Liver (tissue), 9 donors: ENCODE results near the gene NPAS2. TPM values are rescaled to one million over a fixed set of nuclear protein-coding genes. Genes with fewer than 3 reads are reported as not detected.

Experiments
- DNase-seq: peaks from one replicate; pipeline ENCODE4 v3.0.0-alpha.2; 2017; ENCODE audit warnings: low spot score
- H3K27ac ChIP-seq, 2 donors: one replicate each; pipeline ENCODE4 v1.7.0; 2013; ENCODE audit warnings: inconsistent platforms in 2 of 2, low read length in 2 of 2, control low read depth in 1 of 2, low read depth in 1 of 2, mild to moderate bottlenecking in 1 of 2
- H3K27me3 ChIP-seq, 4 donors: one replicate each; pipeline versions ENCODE4 v1.6.1 to v1.7.0; 2013; ENCODE audit warnings: low read length in 3 of 4, inconsistent platforms in 1 of 4, mild to moderate bottlenecking in 1 of 4, moderate library complexity in 1 of 4; ENCODE audit not compliant: control insufficient read depth in 4 of 4, insufficient read depth in 4 of 4
- H3K36me3 ChIP-seq, 4 donors: one replicate each; pipeline versions ENCODE4 v1.6.1 to v1.7.0; 2013; ENCODE audit warnings: low read length in 3 of 4, mild to moderate bottlenecking in 3 of 4, low read depth in 1 of 4, moderate library complexity in 1 of 4; ENCODE audit not compliant: control insufficient read depth in 4 of 4, insufficient read depth in 3 of 4
- H3K4me1 ChIP-seq, 4 donors: one replicate each; pipeline versions ENCODE4 v1.6.1 to v1.7.0; 2013; ENCODE audit warnings: low read length in 3 of 4, mild to moderate bottlenecking in 3 of 4, moderate library complexity in 1 of 4; ENCODE audit not compliant: control insufficient read depth in 4 of 4, insufficient read depth in 4 of 4
- H3K4me3 ChIP-seq, 3 donors: one replicate each; pipeline versions ENCODE4 v1.6.1 to v1.7.0; 2013; ENCODE audit warnings: low read length in 3 of 3, control low read depth in 1 of 3, low read depth in 1 of 3, mild to moderate bottlenecking in 1 of 3
- H3K9ac ChIP-seq, 2 donors: one replicate each; pipeline ENCODE4 v1.7.0; 2013; ENCODE audit warnings: low read length in 2 of 2, mild to moderate bottlenecking in 2 of 2, moderate library complexity in 2 of 2, control low read depth in 1 of 2, low read depth in 1 of 2
- H3K9me3 ChIP-seq, 4 donors: one replicate each; pipeline versions ENCODE4 v1.6.1 to v1.7.0; 2013; ENCODE audit warnings: low read length in 3 of 4; ENCODE audit not compliant: control insufficient read depth in 4 of 4
- ATF3 ChIP-seq: IDR thresholded peaks from 2 replicates; pipeline ENCODE4 v1.6.1; 2016; ENCODE audit warnings: antibody characterized with exemption
- CTCF ChIP-seq: fragments of 150-350 bp; IDR thresholded peaks from 2 replicates; pipeline ENCODE4 v1.5.1; 2017; ENCODE audit warnings: improper control_type of control experiment, low read depth, low read length; ENCODE audit not compliant: missing input control
- EGR1 ChIP-seq, 2 donors: IDR thresholded peaks; 2 replicates each; pipeline ENCODE4 v1.6.1; 2016 to 2018; ENCODE audit warnings: antibody characterized with exemption in 2 of 2, low read depth in 2 of 2
- FOXA1 ChIP-seq: IDR thresholded peaks from 2 replicates; pipeline ENCODE4 v1.6.1; 2016; ENCODE audit warnings: antibody characterized with exemption
- FOXA2 ChIP-seq: IDR thresholded peaks from 2 replicates; pipeline ENCODE4 v1.6.1; 2016; ENCODE audit warnings: antibody characterized with exemption
- GABPA ChIP-seq, 2 donors: IDR thresholded peaks in 1 of 2; conservative IDR thresholded peaks in 1 of 2; 2 replicates each; pipeline ENCODE4 v1.6.1; 2016; ENCODE audit warnings: antibody characterized with exemption in 2 of 2, mild to moderate bottlenecking in 1 of 2, moderate library complexity in 1 of 2
- HNF4A ChIP-seq, 2 donors: conservative IDR thresholded peaks; 2 replicates each; pipeline ENCODE4 v1.6.1; 2016; ENCODE audit warnings: antibody characterized with exemption in 2 of 2, mild to moderate bottlenecking in 2 of 2
- HNF4G ChIP-seq: IDR thresholded peaks from 2 replicates; pipeline ENCODE4 v1.6.1; 2016; ENCODE audit warnings: antibody characterized with exemption
- JUND ChIP-seq, 2 donors: IDR thresholded peaks; 2 replicates each; pipeline ENCODE4 v1.6.1; 2016; ENCODE audit warnings: antibody characterized with exemption in 2 of 2
- MAX ChIP-seq: IDR thresholded peaks from 2 replicates; pipeline ENCODE4 v1.6.1; 2016; ENCODE audit warnings: antibody characterized with exemption
- NR2F2 ChIP-seq: IDR thresholded peaks from 2 replicates; pipeline ENCODE4 v1.6.1; 2016; ENCODE audit warnings: antibody characterized with exemption
- RAD21 ChIP-seq, 2 donors: IDR thresholded peaks; 2 replicates each; pipeline ENCODE4 v1.6.1; 2016; ENCODE audit warnings: antibody characterized with exemption in 2 of 2, mild to moderate bottlenecking in 2 of 2
- REST ChIP-seq: IDR thresholded peaks from 2 replicates; pipeline ENCODE4 v1.6.1; 2016; ENCODE audit warnings: antibody characterized with exemption, mild to moderate bottlenecking
- RXRA ChIP-seq, 2 donors: IDR thresholded peaks; 2 replicates each; pipeline ENCODE4 v1.6.1; 2017 to 2018; ENCODE audit warnings: antibody characterized with exemption in 2 of 2, mild to moderate bottlenecking in 1 of 2
- SP1 ChIP-seq: IDR thresholded peaks from 2 replicates; pipeline ENCODE4 v1.6.1; 2018; ENCODE audit warnings: antibody characterized with exemption, mild to moderate bottlenecking
- TAF1 ChIP-seq: conservative IDR thresholded peaks from 2 replicates; pipeline ENCODE4 v1.6.1; 2016; ENCODE audit warnings: antibody characterized with exemption, mild to moderate bottlenecking
- YY1 ChIP-seq: IDR thresholded peaks from 2 replicates; pipeline ENCODE4 v1.6.1; 2016; ENCODE audit warnings: antibody characterized with exemption, mild to moderate bottlenecking
- ZBTB33 ChIP-seq: IDR thresholded peaks from 2 replicates; pipeline ENCODE4 v1.6.1; 2016; ENCODE audit warnings: antibody characterized with exemption
- WGBS: extraction: QIAGEN DNeasy Blood & Tissue Kit; methylation state at CpG from one replicate; pipeline ENCODE4 v1.1.7; 2013; 5-methylcytosine and 5-hydroxymethylcytosine counted together
- polyA plus RNA-seq, 2 donors: library from polyadenylated mRNA; stranded (reverse) in 1 of 2; unstranded in 1 of 2; fragments of 200-250 nt in 1 of 2; fragments of >200 nt in 1 of 2; fragmentation: Nextera tagmentation in 1 of 2; extraction: Ambion mirVana in 1 of 2; gene quantifications; one replicate each; pipeline versions ENCODE4 v1.2.1 to v1.2.3, GENCODE V29; 2013 to 2015
- total RNA-seq, 2 donors: library from RNA; depleted of rRNA; stranded (reverse); fragments of >200 nt; gene quantifications; one replicate each; pipeline ENCODE4 v1.2.3, GENCODE V29; 2014
- donor health status: healthy.
- donor health status: healthy.
- donor health status: healthy.
- donor health status: healthy.
- donor health status: healthy.

Gene NPAS2
- total and polyA plus RNA-seq, 4 donors = 0.33 to 24.3 (median 6.6) TPM

GRCh38 chr2:100962366-100963025 is 142.6 kb downstream of the NPAS2 start:
- DNase-seq = no peak
- H3K27me3 ChIP-seq = no peaks in the 10 kb centered on the region
- 95% methylated on average over 12 of the region's 12 CpGs for WGBS

More at GRCh38 chr2:100962366-100963025, 142.6 kb downstream of the NPAS2 start:
- Histone ChIP-seq H3K9me3 (no peaks in the 10 kb centered on the region), H3K4me1 (peaks cover 5 to 12% (median 9%) of the 10 kb centered on the region in 4 donors), H3K36me3 (no peaks in the 10 kb centered on the region), H3K4me3 (no peak overlapping the region), H3K27ac (no peak overlapping the region), H3K9ac (no peak overlapping the region)
- TF ChIP-seq FOXA2 (no peak), SP1 (no peak), ATF3 (no peak), ZBTB33 (no peak), MAX (no peak), FOXA1 (no peak), JUND (IDR thresholded peaks at IDR 0.05) (no peak), REST (no peak), CTCF (no peak), EGR1 (IDR thresholded peaks at IDR 0.05; ENCODE audit: low read depth in 2 of 2) (no peak), TAF1 (no peak), HNF4G (no peak), GABPA (IDR thresholded peaks at IDR 0.05 in 1 of 2, conservative IDR thresholded peaks at IDR 0.05 in 1 of 2) (no peak), RAD21 (IDR thresholded peaks at IDR 0.05) (no peak), RXRA (IDR thresholded peaks at IDR 0.05) (no peak), YY1 (no peak), NR2F2 (no peak), HNF4A (conservative IDR thresholded peaks at IDR 0.05) (no peak)
